ENCODE data around the gene SLC25A39.
A peak's percentile ranks its signal among the peaks of the same experiment; 100 is the strongest.

The SLC25A39 gene

DNA sequence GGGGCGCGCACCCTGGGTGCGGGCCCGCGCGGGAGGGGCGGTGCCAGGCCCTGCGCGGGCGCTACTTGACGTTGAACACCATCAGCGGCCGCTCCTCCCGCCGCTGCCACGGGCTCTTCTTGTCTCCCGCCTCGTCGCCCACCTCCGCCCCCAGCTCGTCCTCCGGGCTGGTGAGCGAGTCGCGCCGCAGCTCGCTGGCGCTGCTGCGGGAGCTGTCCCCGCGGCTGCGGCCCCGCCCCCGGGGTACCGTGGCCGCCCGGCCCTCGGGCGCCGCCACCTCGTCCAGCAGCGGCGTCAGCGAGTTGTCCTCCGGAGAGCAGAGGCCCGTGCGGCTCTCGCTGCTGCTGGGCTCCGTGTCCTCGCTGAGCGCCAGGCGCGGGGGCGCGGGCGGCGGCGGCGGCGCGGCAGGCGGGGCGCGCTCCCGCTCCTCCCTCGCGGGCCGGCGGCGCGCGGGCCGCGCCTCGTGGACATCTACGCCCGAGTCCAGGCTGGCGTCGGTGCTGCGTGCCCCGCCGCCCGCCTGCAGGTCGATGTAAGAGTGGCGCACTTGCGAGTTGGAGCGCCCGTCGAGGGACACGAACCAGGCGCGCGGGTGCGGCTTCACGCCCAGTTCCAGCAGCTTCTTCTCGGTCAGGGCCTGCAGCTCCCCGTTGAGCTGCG is 29.2 kb upstream of the SLC25A39 start:
- in situ Hi-C loops (cut with HindIII; ENCODE audit: low sequenced_read_pairs): no loop called here
- TF ChIP-seq, protein P1, sequence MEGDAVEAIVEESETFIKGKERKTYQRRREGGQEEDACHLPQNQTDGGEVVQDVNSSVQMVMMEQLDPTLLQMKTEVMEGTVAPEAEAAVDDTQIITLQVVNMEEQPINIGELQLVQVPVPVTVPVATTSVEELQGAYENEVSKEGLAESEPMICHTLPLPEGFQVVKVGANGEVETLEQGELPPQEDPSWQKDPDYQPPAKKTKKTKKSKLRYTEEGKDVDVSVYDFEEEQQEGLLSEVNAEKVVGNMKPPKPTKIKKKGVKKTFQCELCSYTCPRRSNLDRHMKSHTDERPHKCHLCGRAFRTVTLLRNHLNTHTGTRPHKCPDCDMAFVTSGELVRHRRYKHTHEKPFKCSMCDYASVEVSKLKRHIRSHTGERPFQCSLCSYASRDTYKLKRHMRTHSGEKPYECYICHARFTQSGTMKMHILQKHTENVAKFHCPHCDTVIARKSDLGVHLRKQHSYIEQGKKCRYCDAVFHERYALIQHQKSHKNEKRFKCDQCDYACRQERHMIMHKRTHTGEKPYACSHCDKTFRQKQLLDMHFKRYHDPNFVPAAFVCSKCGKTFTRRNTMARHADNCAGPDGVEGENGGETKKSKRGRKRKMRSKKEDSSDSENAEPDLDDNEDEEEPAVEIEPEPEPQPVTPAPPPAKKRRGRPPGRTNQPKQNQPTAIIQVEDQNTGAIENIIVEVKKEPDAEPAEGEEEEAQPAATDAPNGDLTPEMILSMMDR (IDR thresholded peaks at IDR 0.05; ENCODE audit: low read depth, low read length): no peak
- H3K4me3 ChIP-seq (ENCODE audit: low read depth, low read length): no peak overlapping the region
- no peak for DNase-seq (ENCODE audit: low read depth, low spot score)

DNA sequence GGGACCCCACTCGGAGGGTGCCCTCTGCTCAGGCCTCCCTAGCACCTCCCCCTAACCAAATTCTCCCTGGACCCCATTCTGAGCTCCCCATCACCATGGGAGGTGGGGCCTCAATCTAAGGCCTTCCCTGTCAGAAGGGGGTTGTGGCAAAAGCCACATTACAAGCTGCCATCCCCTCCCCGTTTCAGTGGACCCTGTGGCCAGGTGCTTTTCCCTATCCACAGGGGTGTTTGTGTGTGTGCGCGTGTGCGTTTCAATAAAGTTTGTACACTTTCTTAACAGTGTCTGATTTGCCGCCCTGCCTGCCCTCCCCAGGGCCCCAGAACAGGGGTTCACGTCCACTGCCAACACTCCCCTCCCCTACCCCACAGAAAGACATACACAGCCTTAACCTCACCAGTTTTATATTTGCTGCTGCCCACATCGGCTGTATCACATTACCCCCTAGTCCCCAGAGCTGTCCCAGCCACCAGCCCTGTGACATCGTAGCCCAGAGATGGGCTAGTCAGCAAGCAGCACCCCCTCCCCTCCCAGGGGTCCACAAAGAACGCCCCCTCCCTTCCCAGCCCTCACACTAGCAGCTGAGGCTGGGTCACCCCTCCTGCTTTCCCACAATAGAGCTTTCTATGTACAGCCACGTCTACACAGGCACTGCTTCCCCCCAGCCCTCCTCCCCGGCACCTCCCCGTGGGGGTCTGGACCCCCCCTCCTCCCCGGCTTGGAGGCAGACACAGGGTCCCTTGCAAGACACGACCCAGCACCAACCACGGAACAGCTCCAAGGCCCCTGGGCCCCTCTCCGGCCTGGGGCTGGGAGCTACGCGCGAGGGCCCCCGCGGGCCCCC is 28.4 kb upstream of the SLC25A39 start:
- TF ChIP-seq, protein P1 (IDR thresholded peaks at IDR 0.05; ENCODE audit: low read depth, low read length): no peak

DNA sequence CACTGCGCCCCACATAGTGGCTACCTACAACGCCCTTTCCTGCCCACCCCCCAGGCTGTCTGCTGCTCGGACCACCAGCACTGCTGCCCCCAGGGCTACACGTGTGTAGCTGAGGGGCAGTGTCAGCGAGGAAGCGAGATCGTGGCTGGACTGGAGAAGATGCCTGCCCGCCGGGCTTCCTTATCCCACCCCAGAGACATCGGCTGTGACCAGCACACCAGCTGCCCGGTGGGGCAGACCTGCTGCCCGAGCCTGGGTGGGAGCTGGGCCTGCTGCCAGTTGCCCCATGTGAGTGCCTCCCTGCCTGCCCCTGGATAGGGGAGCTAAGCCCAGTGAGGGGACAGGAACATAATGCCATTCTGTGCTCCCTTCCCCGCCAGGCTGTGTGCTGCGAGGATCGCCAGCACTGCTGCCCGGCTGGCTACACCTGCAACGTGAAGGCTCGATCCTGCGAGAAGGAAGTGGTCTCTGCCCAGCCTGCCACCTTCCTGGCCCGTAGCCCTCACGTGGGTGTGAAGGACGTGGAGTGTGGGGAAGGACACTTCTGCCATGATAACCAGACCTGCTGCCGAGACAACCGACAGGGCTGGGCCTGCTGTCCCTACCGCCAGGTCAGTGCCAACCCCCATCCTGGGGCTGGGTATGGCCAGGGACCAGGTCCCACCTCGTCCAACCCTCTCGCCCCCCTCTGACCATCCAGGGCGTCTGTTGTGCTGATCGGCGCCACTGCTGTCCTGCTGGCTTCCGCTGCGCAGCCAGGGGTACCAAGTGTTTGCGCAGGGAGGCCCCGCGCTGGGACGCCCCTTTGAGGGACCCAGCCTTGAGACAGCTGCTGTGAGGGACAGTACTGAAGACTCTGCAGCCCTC is 27.6 kb upstream of the SLC25A39 start:
- in situ Hi-C loops (cut with HindIII; ENCODE audit: low sequenced_read_pairs): no loop called here
- no peak for DNase-seq (ENCODE audit: low read depth, low spot score)
- H3K4me3 ChIP-seq (ENCODE audit: low read depth, low read length): no peak overlapping the region
- TF ChIP-seq, protein P1 (IDR thresholded peaks at IDR 0.05; ENCODE audit: low read depth, low read length): no peak

More for the DNA sequence above, 28.4 kb upstream of the SLC25A39 start:
- in situ Hi-C loops (cut with HindIII; ENCODE audit: low sequenced_read_pairs): no loop called here
- DNase-seq (ENCODE audit: low read depth, low spot score): no peak
- no peak overlapping the region for H3K4me3 ChIP-seq (ENCODE audit: low read depth, low read length)

DNA sequence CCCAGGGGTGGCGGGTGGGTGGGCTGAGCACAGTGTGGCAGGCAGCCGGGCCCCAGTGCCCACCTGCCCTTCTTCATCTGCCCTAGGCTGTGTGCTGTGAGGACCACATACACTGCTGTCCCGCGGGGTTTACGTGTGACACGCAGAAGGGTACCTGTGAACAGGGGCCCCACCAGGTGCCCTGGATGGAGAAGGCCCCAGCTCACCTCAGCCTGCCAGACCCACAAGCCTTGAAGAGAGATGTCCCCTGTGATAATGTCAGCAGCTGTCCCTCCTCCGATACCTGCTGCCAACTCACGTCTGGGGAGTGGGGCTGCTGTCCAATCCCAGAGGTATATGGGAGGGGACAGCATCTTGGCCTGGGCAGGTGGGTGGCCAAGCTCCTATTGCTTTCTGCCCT is 26.8 kb upstream of the SLC25A39 start:
- DNase-seq (ENCODE audit: low read depth, low spot score): no peak
- no peak overlapping the region for H3K4me3 ChIP-seq (ENCODE audit: low read depth, low read length)
- in situ Hi-C loops (cut with HindIII; ENCODE audit: low sequenced_read_pairs): no loop called here
- TF ChIP-seq, protein P1 (IDR thresholded peaks at IDR 0.05; ENCODE audit: low read depth, low read length): no peak

DNA sequence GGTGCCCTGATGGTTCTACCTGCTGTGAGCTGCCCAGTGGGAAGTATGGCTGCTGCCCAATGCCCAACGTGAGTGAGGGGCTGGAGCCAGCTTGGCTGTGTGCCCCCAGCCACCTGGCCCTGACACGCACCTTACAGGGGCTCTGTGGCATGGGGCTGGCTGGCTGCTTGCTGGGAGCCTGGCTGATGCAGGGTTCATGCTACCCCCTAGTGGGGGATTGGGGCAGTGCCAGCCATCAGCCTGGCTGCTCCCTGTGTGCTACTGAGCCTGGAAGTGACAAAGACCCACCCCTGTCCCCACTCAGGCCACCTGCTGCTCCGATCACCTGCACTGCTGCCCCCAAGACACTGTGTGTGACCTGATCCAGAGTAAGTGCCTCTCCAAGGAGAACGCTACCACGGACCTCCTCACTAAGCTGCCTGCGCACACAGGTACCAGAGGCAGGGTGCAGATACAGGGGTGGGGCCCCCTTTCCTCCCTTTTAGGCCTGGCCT is 26.2 kb upstream of the SLC25A39 start:
- in situ Hi-C loops (cut with HindIII; ENCODE audit: low sequenced_read_pairs): no loop called here
- DNase-seq (ENCODE audit: low read depth, low spot score): peak; percentile 44
- H3K4me3 ChIP-seq (ENCODE audit: low read depth, low read length): no peak overlapping the region

More for the DNA sequence above, 26.2 kb upstream of the SLC25A39 start:
- TF ChIP-seq, protein P1 (IDR thresholded peaks at IDR 0.05; ENCODE audit: low read depth, low read length): peak; percentile 84

All from astrocyte of the spinal cord (primary cell).